AG08396 (cell line): Measurements from ENCODE around the gene CFAP57.
"Not testable (repeated sequence)": the region's sequence is repeated elsewhere in the genome, so short reads cannot be mapped to it uniquely, and the experiment has no call there.

ENCODE experiments used
- DNase-seq: peaks from one replicate; pipeline ENCODE4 v3.0.0; 2012; ENCODE audit warnings: low spot score, mixed read lengths

The CFAP57 gene

GRCh38 chr1:43171876-43172526 is at the start of gene CFAP57, which contains the start of gene EBNA1BP2:
TSS of gene CFAP57 (plus strand) at chr1:43172330. CDS start at chr1:43172754, 424 bp downstream.
TSS of gene EBNA1BP2 (minus strand) at chr1:43172290. CDS start at chr1:43172118, 172 bp downstream.
- DNase-seq = peak; percentile 91

- DNase-seq = no peak
These were observed 49.1 kb upstream of the CFAP57 start for GRCh38 chr1:43123031-43123430.

DNA sequence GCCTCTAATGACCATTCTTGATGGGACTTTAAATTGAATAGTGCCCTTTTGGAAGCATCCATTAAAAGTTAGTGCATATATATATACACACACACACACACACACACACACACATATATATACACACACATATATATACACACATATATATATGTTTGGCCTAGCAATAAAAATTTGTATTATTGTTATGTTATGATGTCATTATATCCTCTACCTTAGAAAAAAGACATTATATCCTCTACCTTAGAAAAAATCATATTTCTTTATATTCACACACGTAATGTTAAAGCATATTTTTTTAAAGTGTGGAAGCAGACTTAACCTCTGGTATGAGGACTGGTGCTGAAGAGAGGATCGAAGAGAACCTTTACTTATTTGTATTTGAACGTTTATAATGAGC is 43.3 kb upstream of the CFAP57 start:
- DNase-seq = no peak

- no peak for DNase-seq
These were observed 42.7 kb upstream of the CFAP57 start for GRCh38 chr1:43129426-43129825.

- DNase-seq = no peak
These were observed 38.1 kb upstream of the CFAP57 start for GRCh38 chr1:43134068-43134467.

- DNase-seq = no peak
These were observed 37.5 kb upstream of the CFAP57 start for GRCh38 chr1:43134640-43135039.

DNA sequence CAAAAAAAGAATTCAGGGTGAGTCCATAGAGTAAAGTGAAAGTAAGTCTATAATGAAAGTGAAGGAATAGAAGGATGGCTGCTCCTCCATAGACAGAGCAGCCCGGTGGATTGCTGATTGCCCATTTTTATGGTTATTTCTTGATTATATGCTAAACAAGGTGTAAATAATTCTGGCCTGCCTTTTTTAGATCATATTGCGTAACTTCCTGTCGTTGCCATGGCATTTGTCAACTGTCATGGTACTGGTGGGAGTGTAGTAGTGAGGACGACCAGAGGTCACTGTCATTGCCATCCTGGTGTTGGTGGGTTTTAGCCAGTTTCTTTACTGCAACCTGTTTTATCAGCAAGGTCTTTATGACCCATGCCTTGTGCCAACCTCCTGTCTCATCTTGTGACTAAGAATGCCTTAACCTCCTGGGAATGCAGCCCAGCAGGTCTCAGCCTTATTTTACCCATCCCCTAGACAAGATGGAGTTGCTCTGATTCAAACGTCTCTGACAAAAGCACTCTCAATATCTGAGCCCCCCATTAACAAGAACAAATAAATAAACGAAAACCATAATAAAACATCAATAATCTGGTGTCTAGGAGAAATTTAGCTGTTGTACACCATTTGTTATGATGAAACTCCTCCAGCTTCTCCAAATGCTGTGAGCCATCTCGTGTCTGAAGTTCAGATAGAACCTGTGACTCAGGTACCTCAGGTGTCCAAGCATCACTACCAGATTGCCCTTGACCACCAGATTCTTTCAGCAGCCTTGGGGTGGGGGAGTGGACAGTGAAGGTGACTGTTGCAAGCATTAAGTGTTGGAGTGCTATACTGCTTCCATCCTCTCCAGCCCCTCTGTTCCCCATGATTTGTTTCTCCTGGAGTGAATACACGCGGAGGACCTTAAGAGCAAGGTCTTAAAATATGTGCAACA is 36.0 kb upstream of the CFAP57 start:
- DNase-seq = no peak

GRCh38 chr1:43137445-43138052 is 34.6 kb upstream of the CFAP57 start:
- DNase-seq = no peak

- DNase-seq = not testable (repeated sequence)
These were observed 32.8 kb upstream of the CFAP57 start for GRCh38 chr1:43139295-43139694.

- no peak for DNase-seq
These were observed 32.1 kb upstream of the CFAP57 start for GRCh38 chr1:43140010-43140409.

DNA sequence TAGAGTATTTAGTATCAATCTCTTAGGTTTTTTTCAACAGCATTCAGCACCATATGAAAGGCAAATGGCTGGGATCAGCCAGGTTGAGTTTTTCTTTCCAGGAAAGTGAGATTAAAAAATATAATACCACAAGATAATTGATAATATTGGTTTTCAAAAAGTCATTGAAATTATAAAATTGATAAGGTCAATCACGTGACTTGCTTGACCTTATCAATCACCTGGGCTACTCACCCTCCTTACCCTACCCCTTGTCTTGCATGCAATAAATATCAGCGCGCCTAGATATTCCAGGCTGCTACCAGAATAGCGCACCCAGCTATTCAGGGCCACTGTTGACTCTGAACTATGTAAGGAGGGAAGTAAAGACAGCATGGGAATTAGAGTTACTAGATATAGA is 31.5 kb upstream of the CFAP57 start:
- no peak for DNase-seq

DNA sequence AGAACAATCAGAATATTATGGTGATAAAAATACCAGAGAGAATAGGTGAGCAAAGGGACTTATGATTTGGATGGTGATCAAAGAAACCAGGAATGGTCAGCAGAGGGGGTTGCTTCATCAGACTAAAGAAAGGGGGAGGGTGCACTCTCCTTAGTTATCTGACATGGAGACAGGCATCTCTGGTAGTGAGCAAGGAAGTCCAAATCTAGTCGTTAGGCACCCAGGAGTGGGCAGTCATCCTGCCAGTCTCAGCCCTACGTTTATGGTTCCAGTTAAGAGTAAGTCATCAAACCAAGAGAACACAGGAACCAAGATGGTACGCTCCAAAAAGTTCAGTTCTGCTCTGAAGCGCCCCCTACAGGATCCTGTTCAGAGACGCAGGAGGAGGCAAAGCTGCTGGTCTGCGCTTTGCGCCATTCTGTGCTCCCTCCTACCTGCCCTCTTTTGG is 28.7 kb upstream of the CFAP57 start:
- no peak for DNase-seq

GRCh38 chr1:43144237-43144636 is 27.9 kb upstream of the CFAP57 start:
- peak; percentile 17 for DNase-seq

DNA sequence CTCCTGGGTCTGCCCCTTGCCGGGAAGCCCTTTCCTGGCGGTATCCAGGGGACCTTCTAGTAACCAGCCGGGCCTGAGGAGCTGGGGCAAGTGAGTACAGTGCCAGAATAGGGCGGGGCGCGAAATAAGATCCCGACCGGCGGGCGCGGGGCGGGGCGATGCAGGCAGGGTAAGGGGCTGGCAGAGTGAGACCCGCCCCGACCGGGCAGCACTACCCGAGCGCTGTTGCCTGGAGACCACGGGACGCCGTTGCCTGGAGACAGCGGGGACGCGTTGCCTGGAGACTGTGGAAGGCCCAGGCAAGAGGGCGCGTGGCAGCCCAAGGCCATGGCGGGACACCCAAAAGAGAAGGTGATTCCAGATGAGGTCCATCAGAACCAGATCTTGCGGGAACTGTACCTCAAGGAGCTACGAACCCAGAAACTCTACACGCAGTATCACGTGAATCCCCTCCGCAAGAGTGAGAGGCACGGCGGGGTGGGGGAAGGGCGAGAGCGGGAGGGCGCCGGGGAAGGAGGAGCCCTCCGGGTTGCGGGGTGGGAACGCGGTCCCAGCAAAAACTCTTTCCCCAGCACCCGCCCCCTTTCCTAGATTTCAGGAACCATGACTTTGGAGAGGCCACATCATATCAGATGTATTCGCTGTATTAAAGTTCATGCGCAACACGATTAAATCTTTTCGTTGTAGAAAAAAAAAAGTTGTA is 24.4 kb upstream of the CFAP57 start:
- peak; percentile 76 for DNase-seq

DNA sequence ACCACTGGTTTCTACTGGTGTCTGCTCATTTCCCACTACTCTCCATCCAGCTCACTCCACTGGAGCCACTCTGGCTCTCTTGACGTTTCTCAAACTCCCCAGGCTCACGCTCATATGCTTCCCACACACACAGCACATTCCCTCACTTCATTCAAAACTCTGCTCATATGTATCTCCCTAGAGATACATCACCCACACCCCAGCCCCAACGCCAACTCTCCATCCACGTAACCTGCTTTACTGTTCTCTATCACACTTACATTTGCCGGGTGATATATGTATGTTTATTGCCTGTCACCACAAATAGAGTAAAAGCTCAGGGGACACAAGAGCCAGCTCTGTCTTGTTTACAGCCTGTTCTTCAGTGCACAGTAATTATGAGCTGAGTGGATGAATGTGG is 22.2 kb upstream of the CFAP57 start:
- DNase-seq = no peak

GRCh38 chr1:43152866-43153265 is 19.3 kb upstream of the CFAP57 start:
- no peak for DNase-seq

DNA sequence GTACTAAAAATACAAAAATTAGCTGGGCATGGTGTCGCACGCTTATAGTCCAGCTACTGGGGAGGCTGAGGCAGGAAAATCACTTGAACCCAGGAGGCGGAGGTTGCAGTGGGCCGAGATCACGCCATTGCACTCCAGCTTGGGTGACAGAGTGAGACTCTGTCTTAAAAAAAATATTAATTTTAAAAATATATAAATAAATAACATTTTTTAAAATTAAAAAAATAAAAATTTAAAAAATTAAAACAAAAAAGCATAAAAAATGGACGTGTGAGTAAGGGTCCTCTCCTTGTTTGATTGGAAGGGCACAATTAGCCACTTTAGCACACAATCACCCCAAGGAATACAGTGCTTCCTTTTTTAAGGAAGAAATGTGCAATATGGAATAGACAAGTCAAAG is 18.7 kb upstream of the CFAP57 start:
- no peak for DNase-seq

DNA sequence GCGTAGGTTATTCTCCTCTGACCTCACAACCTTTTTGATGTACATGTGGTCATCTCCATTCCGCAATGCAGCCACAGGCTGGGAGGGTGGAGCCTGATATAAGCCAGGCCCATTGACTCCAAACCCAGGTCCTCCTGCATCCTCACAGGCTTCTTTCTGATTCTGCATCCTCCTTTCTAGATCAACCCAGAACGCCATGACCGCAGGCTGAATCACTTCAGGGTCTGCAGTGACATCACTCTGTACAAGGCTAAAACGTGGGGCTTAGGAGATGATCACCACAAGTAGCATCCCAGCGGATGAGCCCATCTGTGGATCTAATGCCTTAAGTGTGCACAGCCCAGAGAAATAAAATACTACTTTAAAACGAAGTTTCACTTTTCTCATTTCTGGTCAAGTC is 16.1 kb upstream of the CFAP57 start:
- DNase-seq = no peak

GRCh38 chr1:43165162-43165561 is 7.0 kb upstream of the CFAP57 start:
- no peak for DNase-seq

GRCh38 chr1:43165765-43166164 is 6.4 kb upstream of the CFAP57 start:
- no peak for DNase-seq

- DNase-seq = no peak
These were observed 736 bp upstream of the CFAP57 start for GRCh38 chr1:43171312-43171875.

- peak; percentile 93 for DNase-seq
These were observed 420 bp downstream of the CFAP57 start for GRCh38 chr1:43172527-43172972.
